ENCODE data around the gene PPP1R11.
"Not testable (repeated sequence)": the region's sequence is repeated elsewhere in the genome, so short reads cannot be mapped to it uniquely, and the experiment has no call there.

Gene PPP1R11

DNA sequence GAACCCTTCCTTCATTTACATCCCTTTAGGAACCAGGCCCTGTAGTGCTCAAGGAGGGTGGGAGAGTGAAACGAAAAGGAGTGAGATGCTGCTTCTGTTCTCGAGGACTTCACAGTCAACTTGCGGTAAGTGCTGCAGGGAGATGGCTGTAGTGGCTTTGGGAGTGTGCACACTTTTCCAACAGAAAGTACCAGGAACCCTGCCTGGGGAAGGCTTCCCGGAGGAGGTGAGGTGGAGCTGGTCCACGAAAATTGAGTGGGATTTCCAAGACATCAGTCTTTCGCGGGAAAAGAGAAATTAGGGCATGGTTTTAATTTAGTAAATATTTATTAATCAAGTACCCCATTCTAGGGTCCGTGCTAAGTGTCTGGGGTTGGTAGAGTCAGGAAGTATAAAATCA is 33.2 kb downstream of the PPP1R11 start:
- no peak for FAIRE-seq

DNA sequence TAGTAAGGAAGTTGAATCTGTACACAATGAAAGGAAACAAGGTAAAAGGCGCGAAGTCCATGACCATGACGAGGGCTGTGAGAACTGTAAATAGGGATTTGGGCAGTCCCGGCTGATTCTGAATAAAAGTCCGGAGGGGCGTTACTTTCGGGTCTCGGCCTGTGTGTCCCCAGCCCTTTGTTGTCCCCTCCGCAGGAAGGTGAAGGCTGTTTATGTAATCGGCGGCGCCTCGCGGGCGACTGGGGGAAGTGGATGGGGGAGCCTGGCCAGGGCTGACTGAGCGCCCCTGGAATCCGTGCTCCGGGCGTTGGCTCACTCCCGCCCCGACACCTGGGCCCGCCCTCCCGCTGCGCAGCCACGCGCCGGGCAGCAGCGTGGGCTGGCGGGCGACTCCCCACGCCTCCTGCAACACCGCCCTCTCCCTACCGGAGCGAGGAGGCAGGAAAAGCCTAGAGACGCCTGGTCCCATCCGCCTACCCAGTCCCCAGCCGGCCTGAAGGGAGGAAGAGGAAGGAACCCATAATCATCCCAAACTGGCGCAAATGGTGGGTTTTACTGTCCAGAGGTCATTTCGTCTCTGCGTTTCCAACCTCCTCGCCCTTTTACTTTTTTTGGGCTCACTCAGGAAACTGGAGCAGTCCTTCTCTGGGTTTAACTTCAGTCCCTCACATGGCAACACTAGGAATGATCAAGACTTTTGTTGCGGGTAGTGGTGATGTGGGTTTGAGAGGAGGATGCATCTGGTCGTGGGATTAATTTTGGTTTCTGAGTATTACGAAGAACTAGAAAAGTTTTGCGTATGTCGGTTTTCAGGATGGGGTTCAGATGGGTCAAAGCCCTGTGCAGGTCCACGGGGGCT is 33.8 kb downstream of the PPP1R11 start:
- no peak for FAIRE-seq

- no peak for FAIRE-seq
Measured at GRCh38 chr6:30101444-30102413, 34.7 kb downstream of the PPP1R11 start.

DNA sequence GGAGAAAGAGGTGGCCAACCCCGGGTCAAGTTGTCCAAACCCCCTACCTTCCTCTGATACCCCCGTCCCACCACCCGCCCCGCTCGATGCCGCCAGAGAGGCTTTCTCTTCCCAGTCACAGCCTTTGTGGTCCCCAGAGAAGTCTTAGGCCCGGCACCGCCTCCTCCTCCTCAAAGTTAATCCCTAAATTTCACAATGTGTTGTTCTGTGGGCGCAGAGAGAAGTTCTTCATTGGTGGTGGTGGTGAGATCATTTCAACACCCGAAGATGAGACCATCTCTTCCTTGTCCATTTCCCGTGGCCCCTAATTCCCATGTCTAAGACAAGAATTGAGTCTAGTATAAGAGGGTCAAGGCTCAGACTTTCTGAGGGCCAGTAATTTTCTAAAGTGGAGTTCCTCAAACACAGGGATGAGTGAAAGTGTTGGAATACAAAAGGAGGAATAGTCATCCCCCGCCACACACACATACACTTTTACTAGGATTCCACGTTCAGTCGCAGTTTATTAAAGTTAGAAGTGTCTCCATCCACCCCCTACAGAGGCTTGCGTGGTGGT is 35.5 kb downstream of the PPP1R11 start:
- no peak for FAIRE-seq

- FAIRE-seq = no peak
Measured at GRCh38 chr6:30102970-30103871, 36.2 kb downstream of the PPP1R11 start.

DNA sequence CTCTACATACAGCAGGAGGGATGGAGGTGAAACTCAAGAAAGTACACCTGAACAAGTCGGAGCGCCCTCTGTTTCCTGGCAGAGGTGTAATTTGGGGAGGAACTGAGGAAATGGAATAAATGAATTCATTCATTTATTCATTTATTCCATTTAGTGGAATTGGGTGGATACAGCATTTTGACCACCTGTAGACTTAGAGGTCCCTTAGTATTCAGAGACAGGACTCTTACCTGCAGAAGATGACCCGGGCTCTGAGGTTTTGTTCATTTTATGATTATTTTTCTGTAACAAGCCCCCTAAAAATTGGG is 36.8 kb downstream of the PPP1R11 start:
- no peak for FAIRE-seq

GRCh38 chr6:30104661-30105060 is 37.7 kb downstream of the PPP1R11 start:
- no peak for FAIRE-seq

DNA sequence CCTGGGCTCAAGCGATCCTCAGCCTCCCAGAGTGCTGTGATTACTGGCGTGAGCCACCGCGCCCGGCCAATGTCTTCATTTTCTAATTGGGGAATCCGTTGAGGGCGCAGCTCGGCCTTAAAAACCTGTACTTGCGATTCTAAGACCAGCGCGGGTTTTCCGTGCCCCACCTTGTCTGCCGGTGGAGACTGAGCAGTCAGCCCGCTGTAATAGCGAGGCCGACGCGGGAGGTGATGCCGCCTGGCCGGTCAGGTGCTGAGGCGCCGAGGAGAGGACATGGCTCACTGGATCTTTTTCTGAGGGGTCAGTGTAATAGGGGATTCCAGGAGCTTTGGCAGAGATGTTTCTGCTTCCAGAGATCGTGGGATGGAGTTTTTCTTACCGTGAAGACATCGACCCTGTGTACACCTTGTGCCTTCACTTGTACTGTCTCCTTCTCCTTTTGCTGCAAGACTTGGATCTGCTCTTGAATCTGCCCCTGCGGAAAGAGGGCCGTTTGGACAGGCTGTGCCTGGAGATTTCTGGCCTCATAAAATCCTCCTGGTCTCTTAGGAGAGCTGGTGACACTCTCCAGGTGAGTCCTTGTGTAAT is 44.4 kb downstream of the PPP1R11 start:
- FAIRE-seq = no peak

- FAIRE-seq = no peak
Measured at GRCh38 chr6:30112402-30112994, 45.5 kb downstream of the PPP1R11 start.

- FAIRE-seq = no peak
Measured at GRCh38 chr6:30113003-30113759, 46.2 kb downstream of the PPP1R11 start, which contains the start of gene TRIM31. Gene TRIM31 (minus strand): TSS chr6:30113090. CDS start chr6:30112805, 285 bp downstream.

DNA sequence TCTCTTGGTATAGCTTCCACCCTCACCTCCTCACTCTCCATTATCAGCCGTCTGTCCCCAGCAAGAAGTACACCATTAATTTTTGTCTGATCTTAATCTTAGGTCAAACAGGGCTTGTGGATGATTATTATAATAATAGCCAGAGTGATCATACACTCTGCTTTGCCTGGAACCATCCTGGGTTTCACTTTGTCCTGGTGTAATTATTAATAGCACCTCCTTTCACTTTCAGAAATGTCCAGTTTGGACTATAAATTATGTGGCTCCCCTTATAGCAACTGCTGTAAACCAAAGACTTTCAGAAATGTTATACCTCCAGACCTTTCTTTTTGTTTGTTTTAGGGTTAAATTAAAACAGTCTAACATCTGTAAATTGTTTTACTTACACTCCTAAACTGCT is 46.8 kb downstream of the PPP1R11 start:
- FAIRE-seq = no peak

- FAIRE-seq = no peak
Measured at GRCh38 chr6:30116724-30117123, 49.7 kb downstream of the PPP1R11 start.

DNA sequence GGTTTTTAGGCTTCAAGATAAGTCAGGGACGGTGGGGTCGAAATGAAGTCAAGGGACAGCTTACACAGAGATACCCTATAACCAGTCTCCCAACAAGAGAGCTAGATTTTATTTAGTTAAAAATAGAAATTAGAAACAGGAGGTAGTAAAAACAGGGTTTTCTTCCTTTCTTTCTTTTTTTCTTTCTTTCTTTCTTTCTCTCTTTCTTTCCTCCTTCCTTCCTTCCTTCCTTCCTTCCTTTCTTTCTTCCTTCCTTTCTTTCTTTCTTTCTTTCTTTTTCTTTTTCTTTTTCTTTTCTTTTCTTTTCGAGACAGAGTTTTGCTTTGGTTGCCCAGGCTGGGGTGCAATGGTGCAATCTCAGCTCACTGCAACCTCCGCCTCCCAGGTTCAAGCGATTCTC is 51.7 kb downstream of the PPP1R11 start:
- not testable (repeated sequence) for FAIRE-seq

Measured in endometrium (tissue), 2 donors.